Parathyroid adenoma (tissue), 2 donors: ENCODE results near the gene PTPN23.

Experiments used
- H2AFZ ChIP-seq: fragments of 300-600 bp; sonication (generic); one replicate; pipeline ENCODE4 v1.7.0; 2017; ENCODE audit warnings: antibody characterized with exemption, mild to moderate bottlenecking
- H3K27ac ChIP-seq: fragments of 300-600 bp; sonication (generic); one replicate; pipeline ENCODE4 v1.7.0; 2017
- H3K27me3 ChIP-seq: fragments of 300-600 bp; sonication (generic); one replicate; pipeline ENCODE4 v1.7.0; 2017; ENCODE audit warnings: low read length; ENCODE audit not compliant: control insufficient read depth, insufficient read depth
- H3K36me3 ChIP-seq: fragments of 300-600 bp; sonication (generic); one replicate; pipeline ENCODE4 v1.7.0; 2017; ENCODE audit warnings: low read length; ENCODE audit not compliant: control insufficient read depth, insufficient read depth
- H3K4me1 ChIP-seq: fragments of 300-600 bp; sonication (generic); one replicate; pipeline ENCODE4 v1.7.0; 2017; ENCODE audit warnings: control low read depth
- H3K4me2 ChIP-seq: fragments of 300-600 bp; sonication (generic); one replicate; pipeline ENCODE4 v1.7.0; 2017; ENCODE audit warnings: low read length
- H3K4me3 ChIP-seq: fragments of 300-600 bp; sonication (generic); one replicate; pipeline ENCODE4 v1.7.0; 2017; ENCODE audit warnings: low read depth, low read length
- H3K79me2 ChIP-seq: fragments of 300-600 bp; sonication (generic); one replicate; pipeline ENCODE4 v1.7.0; 2017; ENCODE audit warnings: control low read depth
- H3K9ac ChIP-seq: fragments of 300-600 bp; sonication (generic); one replicate; pipeline ENCODE4 v1.7.0; 2017; ENCODE audit warnings: mild to moderate bottlenecking
- H3K9me3 ChIP-seq: fragments of 300-600 bp; sonication (generic); one replicate; pipeline ENCODE4 v1.7.0; 2017; ENCODE audit warnings: low read length; ENCODE audit not compliant: control insufficient read depth
- CTCF ChIP-seq: fragments of 300-600 bp; sonication (generic); IDR thresholded peaks from one replicate; pipeline ENCODE4 v1.7.0; 2017; ENCODE audit warnings: antibody characterized with exemption, mild to moderate bottlenecking
- donor health status: primary hyperparathyroidism.

The PTPN23 gene

GRCh38 chr3:47429476-47430270, 48.9 kb downstream of the PTPN23 start:
- no peaks in the 10 kb centered on the region for H3K36me3 ChIP-seq
- no peak overlapping the region for H2AFZ ChIP-seq
- H3K4me3 ChIP-seq, result no peak overlapping the region
- no peak overlapping the region for H3K4me2 ChIP-seq
- no peak for TF ChIP-seq CTCF
- H3K9me3 ChIP-seq, result no peaks in the 10 kb centered on the region
- peaks cover 47% of the 10 kb centered on the region for H3K79me2 ChIP-seq
- no peak overlapping the region for H3K27ac ChIP-seq
- H3K4me1 ChIP-seq, result no peaks in the 10 kb centered on the region
- no peaks in the 10 kb centered on the region for H3K27me3 ChIP-seq
- no peak overlapping the region for H3K9ac ChIP-seq

GRCh38 chr3:47430606-47431005, 49.8 kb downstream of the PTPN23 start:
- Histone ChIP-seq H3K4me3 (no peak overlapping the region), H3K27me3 (no peaks in the 10 kb centered on the region), H3K9ac (no peak overlapping the region), H3K4me2 (no peak overlapping the region), H3K27ac (no peak overlapping the region), H2AFZ (no peak overlapping the region), H3K79me2 (peaks cover 50% of the 10 kb centered on the region), H3K36me3 (no peaks in the 10 kb centered on the region), H3K9me3 (no peaks in the 10 kb centered on the region), H3K4me1 (no peaks in the 10 kb centered on the region)
- TF ChIP-seq CTCF, result no peak

- Histone ChIP-seq H3K4me3 (no peak overlapping the region), H3K79me2 (peaks cover 53% of the 10 kb centered on the region), H2AFZ (no peak overlapping the region), H3K4me1 (no peaks in the 10 kb centered on the region), H3K27me3 (no peaks in the 10 kb centered on the region), H3K4me2 (no peak overlapping the region), H3K9me3 (no peaks in the 10 kb centered on the region), H3K36me3 (no peaks in the 10 kb centered on the region), H3K9ac (no peak overlapping the region), H3K27ac (no peak overlapping the region)
- no peak for TF ChIP-seq CTCF
Observed at GRCh38 chr3:47431225-47431624, 50.4 kb downstream of the PTPN23 start.

GRCh38 chr3:47432673-47433072, 51.9 kb downstream of the PTPN23 start:
- no peaks in the 10 kb centered on the region for H3K27me3 ChIP-seq
- no peak overlapping the region for H3K4me2 ChIP-seq
- H2AFZ ChIP-seq, result no peak overlapping the region
- no peaks in the 10 kb centered on the region for H3K4me1 ChIP-seq
- H3K79me2 ChIP-seq, result peaks cover 42% of the 10 kb centered on the region
- no peaks in the 10 kb centered on the region for H3K9me3 ChIP-seq
- H3K27ac ChIP-seq, result no peak overlapping the region
- no peak for TF ChIP-seq CTCF
- H3K4me3 ChIP-seq, result no peak overlapping the region
- H3K9ac ChIP-seq, result no peak overlapping the region
- no peaks in the 10 kb centered on the region for H3K36me3 ChIP-seq

GRCh38 chr3:47433796-47434195, 53.0 kb downstream of the PTPN23 start:
- H3K27me3 ChIP-seq, result no peaks in the 10 kb centered on the region
- H3K4me2 ChIP-seq, result no peak overlapping the region
- TF ChIP-seq CTCF, result no peak
- H3K79me2 ChIP-seq, result peaks cover 32% of the 10 kb centered on the region
- H3K36me3 ChIP-seq, result no peaks in the 10 kb centered on the region
- H3K9me3 ChIP-seq, result no peaks in the 10 kb centered on the region
- H3K9ac ChIP-seq, result no peak overlapping the region
- no peak overlapping the region for H3K27ac ChIP-seq
- H3K4me1 ChIP-seq, result no peaks in the 10 kb centered on the region
- H3K4me3 ChIP-seq, result no peak overlapping the region
- H2AFZ ChIP-seq, result no peak overlapping the region
